Caco-2 (cell line): ENCODE data around the gene ZNF576. TPM values are rescaled to one million over a fixed set of nuclear protein-coding genes. Genes with fewer than 3 reads are reported as not detected.

Source experiments
- BruUV-seq: library from RNA; stranded (reverse); fragments of 400-500 nt; replicated peaks from 2 replicates; lab custom pipeline; 2021; lab: Mats Ljungman, UMichigan
- CTCF ChIA-PET: fragments of 300-600 bp; sonication (Branson Sonifier 250); formaldehyde crosslinking; loops from one replicate; lab custom pipeline; 2022; ENCODE audit warnings: antibody characterized with exemption; lab: Charles Lee
- POLR2A ChIA-PET: fragments of 300-600 bp; sonication (Branson Sonifier 250); formaldehyde crosslinking; loops from one replicate; lab custom pipeline; 2022; ENCODE audit warnings: antibody characterized with exemption; lab: Charles Lee
- DNase-seq, 2 experiments: peaks; one replicate each; pipeline versions ENCODE4 v3.0.0 to v3.0.0-alpha.2; 2020 to 2022
- H3K27me3 ChIP-seq: replicated peaks from 2 replicates; pipeline ENCODE4 v1.6.0; 2011; ENCODE audit warnings: low read length; ENCODE audit not compliant: control insufficient read depth, insufficient read depth
- H3K36me3 ChIP-seq: 2 replicates; pipeline ENCODE4 v1.5.1; 2011; ENCODE audit warnings: low read length; ENCODE audit not compliant: control insufficient read depth, insufficient read depth
- H3K4me1 ChIP-seq: fragments of 250-450 bp; sonication (Bioruptor Pico); 2 replicates; pipeline ENCODE4 v1.5.1; 2020; ENCODE audit warnings: mild to moderate bottlenecking
- H3K4me3 ChIP-seq: 2 replicates; pipeline ENCODE4 v1.5.1; 2011; ENCODE audit warnings: low read depth, mild to moderate bottlenecking, control low read depth, low read length
- H3K9me3 ChIP-seq: fragments of 250-450 bp; sonication (Bioruptor Pico); 2 replicates; pipeline ENCODE4 v1.5.1; 2020; ENCODE audit warnings: mild to moderate bottlenecking, moderate library complexity
- H3K27ac Mint-ChIP-seq: one replicate; pipeline ENCODE4 v1.8.0; 2022; ENCODE audit warnings: mixed read lengths; ENCODE audit not compliant: unreplicated experiment
- H3K27me3 Mint-ChIP-seq: one replicate; pipeline ENCODE4 v1.8.0; 2022; ENCODE audit warnings: mixed read lengths; ENCODE audit not compliant: insufficient read depth, unreplicated experiment
- H3K36me3 Mint-ChIP-seq: one replicate; pipeline ENCODE4 v1.8.0; 2022; ENCODE audit warnings: mild to moderate bottlenecking, mixed read lengths; ENCODE audit not compliant: insufficient read depth, unreplicated experiment
- H3K4me1 Mint-ChIP-seq: one replicate; pipeline ENCODE4 v1.8.0; 2022; ENCODE audit warnings: low read depth, mixed read lengths; ENCODE audit not compliant: unreplicated experiment
- H3K4me3 Mint-ChIP-seq: one replicate; pipeline ENCODE4 v1.8.0; 2022; ENCODE audit warnings: mild to moderate bottlenecking, moderate library complexity, mixed read lengths; ENCODE audit not compliant: unreplicated experiment
- H3K9me3 Mint-ChIP-seq: one replicate; pipeline ENCODE4 v1.8.0; 2022; ENCODE audit warnings: mixed read lengths; ENCODE audit not compliant: unreplicated experiment
- intact Hi-C: fragments of 100-400 bp; cut with micrococcal nuclease; formaldehyde crosslinking; loops from one replicate; pipeline ENCODE4 v1.10.0; 2022; ENCODE audit not compliant: unreplicated experiment
- total RNA-seq: library from RNA; stranded (reverse); gene quantifications from 2 replicates; pipeline ENCODE4 v1.2.3, GENCODE V29; 2022
- TF ChIP-seq, protein P1 (sequence below), 2 experiments: fragments of 200-600 bp in 1 of 2; IDR thresholded peaks; 1 replicate in 1 of 2; 2 replicates in 1 of 2; pipeline versions ENCODE4 v1.5.1 to v1.8.0; 2011 to 2022; ENCODE audit warnings: antibody characterized with exemption in 1 of 2, control low read depth in 1 of 2, inconsistent platforms in 1 of 2, low read depth in 1 of 2, low read length in 1 of 2, mild to moderate bottlenecking in 1 of 2, moderate library complexity in 1 of 2; ENCODE audit not compliant: insufficient read depth in 1 of 2, severe bottlenecking in 1 of 2, unreplicated experiment in 1 of 2

The ZNF576 gene
- total RNA-seq, 1 experiment from 2014 or later = 13.2 TPM

GRCh38 chr19:43575955-43576878 is 20.2 kb upstream of the ZNF576 start:
- Histone ChIP-seq H3K4me1 (no peaks in the 10 kb centered on the region), H3K9me3 (no peaks in the 10 kb centered on the region), H3K4me3 (peak overlapping the region; percentile 30), H3K27me3 (no peaks in the 10 kb centered on the region), H3K36me3 (no peaks in the 10 kb centered on the region)
- H3K9me3 Mint-ChIP-seq = no peaks in the 10 kb centered on the region
- ChIA-PET POLR2A (interaction anchor here (0.6 to 2.1 kb wide), 3 partner anchors 20 to 148 kb away, joined by 3 to 12 read pairs (median 3); partner anchors contain the start of genes IRGQ and ZNF576), CTCF (no interaction called here)
- H3K27me3 Mint-ChIP-seq = peaks cover 10% of the 10 kb centered on the region
- peak overlapping the region; percentile 95 for H3K4me3 Mint-ChIP-seq
- H3K4me1 Mint-ChIP-seq = no peaks in the 10 kb centered on the region
- DNase-seq = peak in 1 of 2 experiments; percentile 17
- no TSS peak for BruUV-seq
- peak overlapping the region; percentile 96 for H3K27ac Mint-ChIP-seq
- intact Hi-C loops = loop anchor here (1.0 kb wide), 1 partner anchor 20 kb away; the partner anchor contains the start of genes IRGQ and ZNF576
- H3K36me3 Mint-ChIP-seq = peaks cover 7% of the 10 kb centered on the region
- TF ChIP-seq, protein P1, sequence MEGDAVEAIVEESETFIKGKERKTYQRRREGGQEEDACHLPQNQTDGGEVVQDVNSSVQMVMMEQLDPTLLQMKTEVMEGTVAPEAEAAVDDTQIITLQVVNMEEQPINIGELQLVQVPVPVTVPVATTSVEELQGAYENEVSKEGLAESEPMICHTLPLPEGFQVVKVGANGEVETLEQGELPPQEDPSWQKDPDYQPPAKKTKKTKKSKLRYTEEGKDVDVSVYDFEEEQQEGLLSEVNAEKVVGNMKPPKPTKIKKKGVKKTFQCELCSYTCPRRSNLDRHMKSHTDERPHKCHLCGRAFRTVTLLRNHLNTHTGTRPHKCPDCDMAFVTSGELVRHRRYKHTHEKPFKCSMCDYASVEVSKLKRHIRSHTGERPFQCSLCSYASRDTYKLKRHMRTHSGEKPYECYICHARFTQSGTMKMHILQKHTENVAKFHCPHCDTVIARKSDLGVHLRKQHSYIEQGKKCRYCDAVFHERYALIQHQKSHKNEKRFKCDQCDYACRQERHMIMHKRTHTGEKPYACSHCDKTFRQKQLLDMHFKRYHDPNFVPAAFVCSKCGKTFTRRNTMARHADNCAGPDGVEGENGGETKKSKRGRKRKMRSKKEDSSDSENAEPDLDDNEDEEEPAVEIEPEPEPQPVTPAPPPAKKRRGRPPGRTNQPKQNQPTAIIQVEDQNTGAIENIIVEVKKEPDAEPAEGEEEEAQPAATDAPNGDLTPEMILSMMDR (IDR thresholded peaks at IDR 0.05; ENCODE audit: insufficient read depth in 1 of 2, low read depth in 1 of 2, low read length in 1 of 2, severe bottlenecking in 1 of 2, unreplicated experiment in 1 of 2) = no peak

DNA sequence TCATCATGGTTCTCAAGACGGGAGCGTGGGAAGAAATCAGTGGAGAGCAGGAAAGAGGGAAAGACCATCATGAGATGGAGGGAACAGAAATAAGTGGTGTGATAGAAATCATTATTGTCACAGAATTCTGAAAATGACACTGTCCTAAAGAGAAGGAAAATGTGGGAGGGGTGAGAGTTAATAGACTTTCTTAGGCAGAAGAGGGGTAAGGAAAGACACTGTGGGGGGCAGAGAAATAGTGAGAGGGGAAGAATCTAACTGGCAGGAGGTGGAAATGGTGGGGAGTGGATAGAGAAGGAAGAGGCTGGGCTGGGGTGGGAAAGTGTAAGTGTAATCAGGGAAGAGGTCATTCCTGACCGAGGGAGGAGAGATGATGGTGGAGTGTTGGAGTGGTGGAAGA is 17.6 kb upstream of the ZNF576 start:
- Histone ChIP-seq H3K27me3 (no peaks in the 10 kb centered on the region), H3K9me3 (no peaks in the 10 kb centered on the region), H3K36me3 (no peaks in the 10 kb centered on the region), H3K4me1 (no peaks in the 10 kb centered on the region), H3K4me3 (no peak overlapping the region)
- no peaks in the 10 kb centered on the region for H3K4me1 Mint-ChIP-seq
- no peaks in the 10 kb centered on the region for H3K9me3 Mint-ChIP-seq
- no TSS peak for BruUV-seq
- intact Hi-C loops = no loop called here
- POLR2A ChIA-PET = no interaction called here
- no peak overlapping the region for H3K4me3 Mint-ChIP-seq
- H3K27me3 Mint-ChIP-seq = peaks cover 10% of the 10 kb centered on the region
- TF ChIP-seq, protein P1 (IDR thresholded peaks at IDR 0.05; ENCODE audit: insufficient read depth in 1 of 2, low read depth in 1 of 2, low read length in 1 of 2, severe bottlenecking in 1 of 2, unreplicated experiment in 1 of 2) = no peak
- H3K36me3 Mint-ChIP-seq = peaks cover 7% of the 10 kb centered on the region
- DNase-seq = no peak
- H3K27ac Mint-ChIP-seq = no peak overlapping the region
- CTCF ChIA-PET = no interaction called here

GRCh38 chr19:43581467-43581866 is 14.9 kb upstream of the ZNF576 start:
- Histone ChIP-seq H3K27me3 (no peaks in the 10 kb centered on the region), H3K36me3 (no peaks in the 10 kb centered on the region), H3K4me1 (no peaks in the 10 kb centered on the region), H3K4me3 (no peak overlapping the region), H3K9me3 (no peaks in the 10 kb centered on the region)
- Mint-ChIP-seq H3K36me3 (peaks cover 4% of the 10 kb centered on the region), H3K9me3 (no peaks in the 10 kb centered on the region), H3K27ac (no peak overlapping the region), H3K4me1 (no peaks in the 10 kb centered on the region), H3K27me3 (peaks cover 10% of the 10 kb centered on the region), H3K4me3 (no peak overlapping the region)
- CTCF ChIA-PET = interaction anchor here (0.5 kb wide), 1 partner anchor 118 kb away, joined by 4 read pairs; no protein-coding TSS in a partner anchor
- intact Hi-C loops = no loop called here
- TF ChIP-seq, protein P1 (IDR thresholded peaks at IDR 0.05; ENCODE audit: insufficient read depth in 1 of 2, low read depth in 1 of 2, low read length in 1 of 2, severe bottlenecking in 1 of 2, unreplicated experiment in 1 of 2) = no peak
- DNase-seq = no peak
- no TSS peak for BruUV-seq
- POLR2A ChIA-PET = no interaction called here
